GM19438 (cell line): Measurements from ENCODE around the gene RNF166.

Experiments
- ATAC-seq: cut with Tn5 transposase; IDR thresholded peaks from one replicate; pipeline ENCODE4 v1.9.1; 2021; ENCODE audit warnings: low read depth; ENCODE audit not compliant: unreplicated experiment

The RNF166 gene

DNA sequence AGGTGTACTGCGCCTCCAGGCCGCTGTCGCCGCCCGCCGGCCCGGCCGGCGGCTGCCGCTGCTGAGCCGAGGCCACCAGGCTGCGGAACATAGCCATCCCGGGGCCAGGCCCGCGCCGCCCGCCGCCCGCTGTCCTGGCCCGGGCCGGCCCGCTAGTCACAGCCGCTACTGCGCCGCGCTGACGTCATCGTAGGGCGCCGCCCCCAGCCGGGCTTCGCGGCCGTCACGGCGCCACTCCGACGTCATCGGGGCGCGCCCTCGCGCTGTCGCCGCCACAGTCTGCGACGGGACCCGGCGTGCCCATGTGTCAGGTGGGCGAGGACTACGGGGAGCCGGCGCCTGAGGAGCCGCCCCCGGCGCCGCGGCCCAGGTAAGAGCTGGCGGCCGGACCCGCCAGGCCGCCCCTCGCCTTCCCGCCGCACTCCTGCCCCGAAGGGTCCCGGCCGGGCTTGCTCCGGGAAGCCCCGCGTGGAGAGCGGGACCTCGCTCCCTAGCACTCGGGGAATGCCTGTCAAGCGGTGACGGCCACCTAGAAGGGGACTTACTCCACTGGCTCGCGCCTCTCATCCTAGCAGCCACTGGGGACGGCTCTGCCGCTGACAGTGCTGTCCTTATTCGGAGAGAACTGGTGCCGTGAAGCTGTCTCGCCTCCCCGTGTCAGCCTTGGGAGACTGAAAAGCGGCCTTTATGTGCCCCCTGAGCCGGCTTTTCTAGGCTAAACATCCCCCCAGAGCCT lies at the start of gene RNF166, which contains the start of gene CTU2:
Gene RNF166 (minus strand): TSS at position 180 of the 736 bp plus-strand sequence. CDS start 83 bp downstream, at position 97.
Gene CTU2 (plus strand): TSS at position 275 of the 736 bp plus-strand sequence. CDS start 28 bp downstream, at position 303.
- peak; percentile 48 for ATAC-seq

DNA sequence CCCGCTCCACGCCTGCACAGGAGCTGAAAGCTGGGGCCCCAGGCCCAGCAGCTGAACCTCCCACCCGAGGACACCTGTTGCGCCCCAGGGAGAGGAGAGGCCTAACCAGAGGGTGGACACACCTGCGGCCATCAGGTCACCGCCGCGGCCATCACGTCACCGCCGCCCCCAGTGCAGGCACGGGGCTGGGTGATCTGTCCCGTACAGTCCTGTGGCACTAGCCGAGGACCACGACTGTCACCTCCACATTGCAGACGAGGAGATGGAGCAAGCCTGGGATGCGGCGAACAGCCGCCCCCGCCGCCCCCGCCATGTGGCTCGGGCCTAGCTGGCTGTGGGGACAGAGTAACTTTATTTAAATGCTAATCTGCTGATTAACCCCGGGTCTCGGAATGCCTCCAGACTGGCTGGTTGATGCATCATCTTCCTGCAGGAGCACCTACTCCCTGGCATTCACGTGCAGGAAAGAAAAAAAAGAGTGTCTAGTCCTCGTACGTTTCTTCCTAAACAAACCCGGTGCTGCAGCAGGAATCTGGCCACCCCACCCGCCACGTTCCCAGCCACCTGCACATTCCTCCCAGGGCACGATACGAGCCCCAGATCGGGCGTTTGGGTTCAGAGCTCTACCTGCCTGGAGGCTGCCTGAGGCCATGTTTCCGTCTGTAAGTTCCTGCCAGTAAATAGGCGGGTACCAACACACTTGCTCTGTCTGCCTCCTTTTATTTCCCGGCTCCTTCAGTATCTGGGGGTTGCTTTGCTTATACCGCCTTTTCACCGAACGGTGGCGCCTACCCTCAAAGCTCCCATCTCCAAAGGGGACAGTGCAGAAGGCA lies 48.9 kb upstream of the RNF166 start:
- no peak for ATAC-seq

GRCh38 chr16:88754109-88754911 lies 48.1 kb upstream of the RNF166 start:
- ATAC-seq, result no peak

GRCh38 chr16:88753602-88754001 lies 47.4 kb upstream of the RNF166 start:
- ATAC-seq, result no peak

- no peak for ATAC-seq
These were observed 47.0 kb upstream of the RNF166 start for GRCh38 chr16:88753191-88753590.

DNA sequence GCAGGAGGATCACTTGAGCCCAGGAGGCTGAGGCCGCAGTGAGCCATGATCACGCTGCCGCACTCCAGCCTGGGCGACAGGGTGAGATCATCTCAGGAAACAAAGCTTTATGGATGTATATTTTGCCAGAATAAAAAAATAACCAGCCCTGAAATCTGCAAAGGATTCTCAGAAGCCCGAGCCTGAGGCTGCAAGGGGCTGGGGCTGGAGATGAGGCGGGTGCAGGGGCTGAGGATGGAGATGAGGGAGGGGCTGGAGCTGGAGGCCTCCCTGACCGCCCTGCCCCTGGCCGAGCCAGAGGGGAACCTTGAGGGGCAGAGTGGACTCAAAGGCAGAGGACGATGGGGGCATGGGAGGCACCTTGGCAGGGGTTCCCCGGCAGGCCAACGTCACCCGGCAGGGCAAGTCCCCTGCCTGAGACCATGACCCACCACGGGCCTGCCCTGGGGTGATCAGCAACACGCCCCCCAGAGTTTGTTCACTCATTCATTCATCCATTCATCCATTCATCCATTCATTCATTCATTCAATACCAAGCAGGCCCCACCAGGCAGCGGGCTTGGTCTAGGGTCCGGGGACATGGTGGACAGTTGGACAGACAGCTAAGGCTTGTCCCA lies 46.3 kb upstream of the RNF166 start:
- ATAC-seq, result no peak

DNA sequence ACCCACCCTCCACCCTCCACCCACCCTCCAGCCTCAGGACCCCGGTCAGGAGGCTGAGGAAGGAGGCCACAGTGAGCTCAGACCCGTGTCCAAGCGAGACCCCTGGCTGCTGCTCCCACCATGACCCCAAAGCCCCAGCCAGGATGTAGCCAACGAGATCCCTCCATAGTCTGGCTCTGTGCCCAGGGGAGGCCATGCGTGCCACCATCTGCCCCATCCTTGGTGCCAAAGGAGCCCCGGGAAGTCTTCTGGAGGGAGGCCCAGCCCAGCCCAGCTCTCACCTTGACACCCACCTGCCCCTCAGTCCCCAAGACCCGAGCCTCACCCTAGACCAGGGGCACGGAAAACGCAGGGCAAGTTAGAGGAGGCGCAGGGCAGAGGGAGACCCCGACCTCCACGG lies 44.6 kb upstream of the RNF166 start:
- ATAC-seq, result no peak

DNA sequence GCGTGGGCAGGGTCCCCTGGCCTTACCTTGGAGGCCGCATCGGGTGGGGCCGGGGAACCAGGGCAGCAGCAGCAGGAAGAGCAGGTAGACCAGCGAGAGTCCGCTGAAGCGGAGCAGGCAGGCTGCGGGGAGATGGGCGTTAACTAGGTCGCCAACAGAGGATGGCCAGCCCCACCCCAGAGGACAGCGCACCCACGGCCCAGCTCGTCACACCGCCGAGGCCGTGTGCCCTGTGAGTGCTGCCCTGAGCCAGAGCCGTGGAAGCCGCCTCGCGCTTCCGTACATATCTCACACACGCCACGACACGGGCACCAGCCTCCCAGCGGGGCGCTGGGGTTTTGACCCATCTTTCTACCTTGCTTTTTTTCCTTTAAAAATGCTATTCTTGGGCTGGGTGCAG lies 43.1 kb upstream of the RNF166 start:
- no peak for ATAC-seq

DNA sequence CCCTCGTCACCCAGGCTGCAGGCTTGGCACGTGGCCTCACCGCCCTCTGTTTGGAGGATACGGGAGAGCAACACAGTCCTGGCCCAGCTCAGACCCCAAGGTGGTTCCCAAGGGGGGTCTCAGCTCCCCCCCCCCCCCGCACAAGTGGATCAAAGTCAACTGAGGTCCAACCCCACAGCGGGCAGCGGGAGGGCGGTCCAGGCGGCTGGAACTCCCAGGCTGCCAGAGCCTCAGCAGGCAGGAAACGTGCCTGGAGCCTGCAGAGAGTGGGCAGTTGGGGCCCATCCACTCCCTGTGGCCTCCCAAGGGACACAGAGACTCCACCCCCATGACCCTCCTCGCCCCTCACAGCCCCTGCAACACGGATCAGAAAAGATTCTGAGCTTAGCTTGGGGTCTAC lies 42.2 kb upstream of the RNF166 start:
- no peak for ATAC-seq

- no peak for ATAC-seq
These were observed 41.5 kb upstream of the RNF166 start for GRCh38 chr16:88747588-88748301.

GRCh38 chr16:88746506-88746905 lies 40.3 kb upstream of the RNF166 start:
- no peak for ATAC-seq

DNA sequence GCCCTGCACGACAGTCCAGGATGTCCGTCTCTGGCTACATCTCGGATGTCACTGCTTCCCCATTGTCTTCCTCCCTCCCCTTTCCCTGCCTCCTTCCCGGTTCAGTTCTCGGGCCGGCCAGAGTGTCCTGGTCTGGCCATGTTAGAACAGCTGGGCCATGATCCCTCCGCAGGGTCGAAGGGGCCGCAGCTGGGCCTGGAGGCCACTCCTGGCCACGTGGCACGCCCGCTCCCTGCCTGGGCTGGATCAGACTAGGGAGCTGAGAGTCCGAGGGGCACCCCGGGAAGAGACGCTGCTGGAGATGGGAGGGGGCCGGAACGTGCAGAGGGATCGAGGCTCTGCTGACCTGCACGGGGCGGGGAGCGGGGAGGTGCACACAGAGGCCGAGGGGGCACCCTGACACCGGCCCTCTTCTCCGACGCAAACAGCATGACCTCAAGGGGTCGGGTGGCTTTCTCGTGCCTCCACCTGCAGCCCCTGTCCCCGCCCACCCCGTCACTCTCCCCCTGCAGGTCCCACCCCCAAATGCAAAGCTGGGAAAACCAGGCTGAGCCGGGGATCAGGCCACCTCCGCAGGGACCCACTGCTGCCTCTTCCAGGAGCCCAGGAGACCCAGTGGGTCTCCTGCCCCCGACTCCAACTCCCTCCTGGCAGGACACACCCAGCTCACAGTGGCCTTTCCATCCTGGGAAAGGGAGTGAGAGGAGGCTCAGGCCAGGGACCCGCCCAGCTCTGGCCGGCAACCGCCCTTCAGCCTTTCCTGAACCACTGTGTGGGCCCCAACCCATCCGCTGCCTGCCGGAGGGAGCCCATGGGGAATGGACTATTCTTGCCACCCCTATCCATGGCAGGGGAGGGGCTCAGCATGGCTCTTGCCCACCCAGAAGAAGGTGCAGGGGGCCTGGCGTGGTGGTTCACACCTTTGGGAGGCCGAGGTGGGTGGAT lies 38.6 kb upstream of the RNF166 start:
- peak; percentile 14 for ATAC-seq

DNA sequence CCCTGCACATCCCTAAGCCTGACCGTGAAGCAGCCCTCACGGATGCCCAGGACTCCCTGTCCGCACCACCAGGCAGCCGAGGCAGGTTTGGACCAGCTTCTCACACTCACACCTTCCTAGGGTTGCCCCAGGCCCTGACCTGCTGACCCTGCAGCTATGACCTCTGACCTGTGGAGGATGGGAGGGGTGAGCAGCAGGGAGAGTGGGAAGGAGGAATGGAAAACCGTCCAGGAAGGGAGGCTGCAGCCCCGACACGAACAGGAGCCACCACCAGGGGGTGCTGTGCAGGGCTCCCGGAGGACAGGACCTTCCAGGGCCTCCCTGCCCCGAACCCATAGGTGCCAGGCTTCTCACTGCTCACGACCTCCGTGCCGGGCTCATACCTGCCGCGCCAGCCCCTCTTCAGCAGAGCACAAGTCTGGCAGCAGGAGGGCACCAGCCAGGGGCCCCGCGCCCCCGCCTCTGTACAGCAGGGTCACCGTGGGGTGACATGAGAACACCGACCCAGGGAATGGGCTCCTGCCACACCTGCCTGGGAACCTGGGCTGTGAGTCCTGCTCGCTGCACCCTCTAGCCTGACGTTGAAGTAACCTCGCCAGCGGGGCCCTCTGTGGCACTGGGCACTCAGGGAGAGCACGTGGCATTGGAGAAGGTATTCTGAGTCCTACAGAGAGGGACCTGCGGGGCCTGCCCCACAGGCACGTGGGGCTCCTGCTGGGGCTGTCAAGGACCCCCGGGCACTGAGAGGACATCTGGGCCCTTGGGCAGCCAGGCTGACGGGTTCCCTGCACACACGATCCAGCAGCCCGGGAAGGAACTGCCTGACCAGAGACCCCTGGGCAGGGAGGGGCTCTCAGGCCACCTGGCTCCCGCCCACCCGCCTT lies 37.7 kb upstream of the RNF166 start:
- no peak for ATAC-seq

- no peak for ATAC-seq
These were observed 36.8 kb upstream of the RNF166 start for GRCh38 chr16:88742896-88743605.

- ATAC-seq, result no peak
These were observed 35.2 kb upstream of the RNF166 start for GRCh38 chr16:88741368-88741767.

GRCh38 chr16:88740727-88741055 lies 34.5 kb upstream of the RNF166 start:
- ATAC-seq, result no peak

DNA sequence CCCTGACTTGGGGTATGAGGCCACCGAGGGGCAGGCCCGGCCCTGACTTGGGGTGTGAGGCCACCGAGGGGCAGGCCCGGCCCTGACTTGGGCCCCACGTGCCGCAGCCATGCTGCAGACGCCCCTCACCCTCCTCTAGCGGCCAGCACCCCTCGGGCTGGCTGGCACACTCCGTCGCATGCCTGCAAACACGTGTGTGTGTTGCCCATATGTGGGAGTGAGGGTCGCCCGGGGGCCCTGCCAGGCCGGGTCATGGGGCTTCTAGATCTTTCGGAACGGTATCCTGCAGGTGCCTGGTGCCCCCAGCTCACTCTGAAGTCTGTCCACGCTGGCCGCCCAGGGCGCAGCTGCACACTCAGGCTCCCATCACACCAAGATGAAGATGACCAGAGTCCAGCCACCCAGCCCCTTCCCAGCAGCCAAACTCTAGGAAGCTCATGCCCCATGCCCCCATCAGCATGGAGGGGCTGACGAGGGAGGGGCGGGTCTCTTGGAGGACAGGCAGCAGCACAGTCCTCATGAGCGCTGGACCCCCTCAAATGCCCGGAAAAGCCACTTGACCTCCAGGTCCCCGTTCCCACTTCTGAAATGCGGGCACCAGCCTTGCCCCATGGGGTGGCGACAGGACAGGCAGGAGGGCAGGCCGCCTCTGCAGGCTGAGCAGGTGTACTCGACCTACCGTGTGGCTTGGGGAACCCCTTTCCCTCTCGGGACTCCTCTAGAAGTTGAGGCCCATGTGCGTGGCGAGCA lies 33.9 kb upstream of the RNF166 start:
- ATAC-seq, result no peak
